HG03045 (cell line): Measurements from ENCODE around the gene COL6A2.
"Not testable (repeated sequence)": the region's sequence is repeated elsewhere in the genome, so short reads cannot be mapped to it uniquely, and the experiment has no call there.

ENCODE experiments used
- ATAC-seq: cut with Tn5 transposase; IDR thresholded peaks from one replicate; pipeline ENCODE4 v1.9.1; 2021; ENCODE audit warnings: mild to moderate bottlenecking, moderate library complexity; ENCODE audit not compliant: unreplicated experiment

Gene COL6A2

GRCh38 chr21:46078322-46078977 lies 19.5 kb upstream of the COL6A2 start:
- no peak for ATAC-seq

GRCh38 chr21:46078978-46079351 lies 18.9 kb upstream of the COL6A2 start:
- ATAC-seq: no peak

- ATAC-seq: no peak
Measured at GRCh38 chr21:46079352-46080170, 18.4 kb upstream of the COL6A2 start.

- ATAC-seq: no peak
Measured at GRCh38 chr21:46080171-46081021, 17.5 kb upstream of the COL6A2 start.

- no peak for ATAC-seq
Measured at GRCh38 chr21:46081022-46081861, 16.7 kb upstream of the COL6A2 start.

- no peak for ATAC-seq
Measured at GRCh38 chr21:46081862-46082712, 15.8 kb upstream of the COL6A2 start.

- no peak for ATAC-seq
Measured at GRCh38 chr21:46082713-46082962, 15.3 kb upstream of the COL6A2 start.

- no peak for ATAC-seq
Measured at GRCh38 chr21:46082963-46083790, 14.7 kb upstream of the COL6A2 start.

- ATAC-seq: no peak
Measured at GRCh38 chr21:46083791-46084561, 13.9 kb upstream of the COL6A2 start.

GRCh38 chr21:46084709-46085108 lies 13.2 kb upstream of the COL6A2 start:
- no peak for ATAC-seq

GRCh38 chr21:46085259-46085658 lies 12.7 kb upstream of the COL6A2 start:
- not testable (repeated sequence) for ATAC-seq

- no peak for ATAC-seq
Measured at GRCh38 chr21:46087641-46088040, 10.3 kb upstream of the COL6A2 start.

GRCh38 chr21:46088189-46088588 lies 9.7 kb upstream of the COL6A2 start:
- ATAC-seq: no peak

GRCh38 chr21:46089285-46089684 lies 8.6 kb upstream of the COL6A2 start:
- no peak for ATAC-seq

GRCh38 chr21:46091118-46091517 lies 6.8 kb upstream of the COL6A2 start:
- ATAC-seq: no peak

GRCh38 chr21:46091631-46092025 lies 6.3 kb upstream of the COL6A2 start:
- ATAC-seq: no peak

- no peak for ATAC-seq
Measured at GRCh38 chr21:46092026-46092764, 5.7 kb upstream of the COL6A2 start.
